Uterus (tissue), 4 donors: ENCODE results near the gene MICB. TPM values are rescaled to one million over a fixed set of nuclear protein-coding genes. Genes with fewer than 3 reads are reported as not detected.
"Not testable (repeated sequence)": the region's sequence is repeated elsewhere in the genome, so short reads cannot be mapped to it uniquely, and the experiment has no call there.

Experiments used
- DNase-seq, 2 donors: peaks; one replicate each; pipeline ENCODE4 v3.0.0-alpha.2; 2019 to 2020
- H3K27ac ChIP-seq, 2 donors: fragments of 200-600 bp; sonication (generic); 1 replicate in 1 of 2; 2 replicates in 1 of 2; pipeline ENCODE4 v1.5.1; 2016 to 2018
- H3K27me3 ChIP-seq, 2 donors: fragments of 200-600 bp; sonication (generic); one replicate each; pipeline ENCODE4 v1.5.1; 2018 to 2019; ENCODE audit warnings: control low read depth in 1 of 2
- H3K36me3 ChIP-seq, 2 donors: fragments of 200-600 bp; sonication (generic); one replicate each; pipeline ENCODE4 v1.5.1; 2019; ENCODE audit warnings: control low read depth in 1 of 2
- H3K4me1 ChIP-seq, 2 donors: fragments of 200-600 bp; sonication (generic); one replicate each; pipeline ENCODE4 v1.5.1; 2018 to 2019; ENCODE audit warnings: control low read depth in 1 of 2
- H3K4me3 ChIP-seq, 2 donors: fragments of 200-600 bp; sonication (generic); 1 replicate in 1 of 2; 2 replicates in 1 of 2; pipeline ENCODE4 v1.5.1; 2018 to 2019; ENCODE audit warnings: mild to moderate bottlenecking in 1 of 2
- H3K9me3 ChIP-seq, 2 donors: fragments of 200-600 bp; sonication (generic); one replicate each; pipeline ENCODE4 v1.5.1; 2019; ENCODE audit warnings: control low read depth in 1 of 2
- POLR2A ChIP-seq, 2 donors: fragments of 450-650 bp; IDR thresholded peaks; one replicate each; pipeline ENCODE4 v1.6.1; 2016; ENCODE audit warnings: antibody characterized with exemption in 2 of 2, mild to moderate bottlenecking in 1 of 2, moderate library complexity in 1 of 2
- intact Hi-C: fragments of 100-400 bp; cut with DNase I; formaldehyde crosslinking; loops from one replicate; pipeline ENCODE4 v1.15.1; 2023; ENCODE audit warnings: low total_unique reads
- total RNA-seq, 4 donors: library from RNA; depleted of rRNA in 3 of 4; stranded (reverse); fragments of >200 nt in 3 of 4; gene quantifications; one replicate each; pipeline versions ENCODE4 v1.1.0 to v1.2.4, GENCODE V29; 2014 to 2023
- TF ChIP-seq, protein P1 (sequence below), 4 experiments: fragments of 200-600 bp in 2 of 4; fragments of 450-650 bp in 2 of 4; sonication (generic) in 2 of 4; IDR thresholded peaks; one replicate each; pipeline ENCODE4 v1.5.1; 2016 to 2019; ENCODE audit warnings: antibody characterized with exemption in 4 of 4, mild to moderate bottlenecking in 2 of 4, moderate library complexity in 1 of 4
- donor health status: DM: yes; HTN: yes; CAD: no.

MICB gene
- total RNA-seq, 4 donors from 2014 or later, result 1.9 to 4.8 (median 2.9) TPM

- intact Hi-C loops, result no loop called here
- DNase-seq, result no peak
- Histone ChIP-seq H3K4me3 (no peak overlapping the region), H3K9me3 (no peaks in the 10 kb centered on the region), H3K27me3 (no peaks in the 10 kb centered on the region), H3K27ac (no peak overlapping the region), H3K4me1 (no peaks in the 10 kb centered on the region), H3K36me3 (no peaks in the 10 kb centered on the region)
- TF ChIP-seq POLR2A (IDR thresholded peaks at IDR 0.05), result no peak
- TF ChIP-seq, protein P1, sequence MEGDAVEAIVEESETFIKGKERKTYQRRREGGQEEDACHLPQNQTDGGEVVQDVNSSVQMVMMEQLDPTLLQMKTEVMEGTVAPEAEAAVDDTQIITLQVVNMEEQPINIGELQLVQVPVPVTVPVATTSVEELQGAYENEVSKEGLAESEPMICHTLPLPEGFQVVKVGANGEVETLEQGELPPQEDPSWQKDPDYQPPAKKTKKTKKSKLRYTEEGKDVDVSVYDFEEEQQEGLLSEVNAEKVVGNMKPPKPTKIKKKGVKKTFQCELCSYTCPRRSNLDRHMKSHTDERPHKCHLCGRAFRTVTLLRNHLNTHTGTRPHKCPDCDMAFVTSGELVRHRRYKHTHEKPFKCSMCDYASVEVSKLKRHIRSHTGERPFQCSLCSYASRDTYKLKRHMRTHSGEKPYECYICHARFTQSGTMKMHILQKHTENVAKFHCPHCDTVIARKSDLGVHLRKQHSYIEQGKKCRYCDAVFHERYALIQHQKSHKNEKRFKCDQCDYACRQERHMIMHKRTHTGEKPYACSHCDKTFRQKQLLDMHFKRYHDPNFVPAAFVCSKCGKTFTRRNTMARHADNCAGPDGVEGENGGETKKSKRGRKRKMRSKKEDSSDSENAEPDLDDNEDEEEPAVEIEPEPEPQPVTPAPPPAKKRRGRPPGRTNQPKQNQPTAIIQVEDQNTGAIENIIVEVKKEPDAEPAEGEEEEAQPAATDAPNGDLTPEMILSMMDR (IDR thresholded peaks at IDR 0.05), result no peak
Measured at GRCh38 chr6:31479933-31480535, 17.9 kb upstream of the MICB start.

GRCh38 chr6:31480574-31480973 is 17.4 kb upstream of the MICB start:
- Histone ChIP-seq H3K9me3 (no peaks in the 10 kb centered on the region), H3K36me3 (no peaks in the 10 kb centered on the region), H3K4me3 (no peak overlapping the region), H3K4me1 (no peaks in the 10 kb centered on the region), H3K27ac (no peak overlapping the region), H3K27me3 (no peaks in the 10 kb centered on the region)
- TF ChIP-seq, protein P1 (IDR thresholded peaks at IDR 0.05), result no peak
- TF ChIP-seq POLR2A (IDR thresholded peaks at IDR 0.05), result no peak
- intact Hi-C loops, result no loop called here
- no peak for DNase-seq

DNA sequence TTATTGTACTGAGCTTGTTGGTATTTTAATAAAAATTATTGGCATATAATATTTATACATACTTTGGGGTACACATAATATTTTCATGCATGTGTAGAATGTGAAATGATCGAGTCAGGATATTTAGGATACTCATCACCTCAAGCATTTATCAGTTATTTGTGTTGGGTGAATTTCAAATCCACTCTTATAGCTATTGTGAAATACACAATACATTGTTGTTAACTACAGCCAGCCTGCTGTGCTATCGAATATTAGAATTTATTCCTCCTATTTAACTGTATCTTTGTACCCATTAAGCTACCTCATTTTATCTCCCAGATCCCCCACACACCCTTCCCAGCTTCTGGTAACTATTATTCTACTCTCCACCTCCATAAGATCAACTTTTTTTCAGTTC is 14.6 kb upstream of the MICB start:
- Histone ChIP-seq H3K36me3 (no peaks in the 10 kb centered on the region), H3K9me3 (no peaks in the 10 kb centered on the region), H3K27me3 (no peaks in the 10 kb centered on the region), H3K27ac (no peak overlapping the region), H3K4me1 (no peaks in the 10 kb centered on the region), H3K4me3 (no peak overlapping the region)
- TF ChIP-seq POLR2A (IDR thresholded peaks at IDR 0.05), result no peak
- TF ChIP-seq, protein P1 (IDR thresholded peaks at IDR 0.05), result no peak
- intact Hi-C loops, result no loop called here
- DNase-seq, result no peak

DNA sequence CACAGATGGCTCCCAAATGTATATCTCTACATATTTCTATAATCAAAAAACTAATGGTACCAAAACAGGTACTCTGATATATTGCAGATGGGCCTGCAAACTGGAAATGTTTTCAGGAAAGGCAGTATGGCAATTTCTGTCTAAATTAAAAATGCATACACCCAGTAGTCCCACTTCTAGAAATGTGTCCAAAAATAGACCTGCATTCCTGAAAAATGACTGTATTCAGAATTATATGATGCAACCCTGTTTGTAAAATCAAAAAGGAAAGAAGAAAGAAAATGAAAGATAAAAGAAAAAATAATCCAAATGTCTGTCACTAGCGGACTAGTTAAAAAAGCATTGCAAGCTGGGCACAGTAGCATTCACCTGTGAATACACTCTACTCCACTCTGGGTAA is 12.9 kb upstream of the MICB start:
- intact Hi-C loops, result no loop called here
- TF ChIP-seq POLR2A (IDR thresholded peaks at IDR 0.05), result no peak
- TF ChIP-seq, protein P1 (IDR thresholded peaks at IDR 0.05), result no peak
- H3K9me3 ChIP-seq, result no peaks in the 10 kb centered on the region

DNA sequence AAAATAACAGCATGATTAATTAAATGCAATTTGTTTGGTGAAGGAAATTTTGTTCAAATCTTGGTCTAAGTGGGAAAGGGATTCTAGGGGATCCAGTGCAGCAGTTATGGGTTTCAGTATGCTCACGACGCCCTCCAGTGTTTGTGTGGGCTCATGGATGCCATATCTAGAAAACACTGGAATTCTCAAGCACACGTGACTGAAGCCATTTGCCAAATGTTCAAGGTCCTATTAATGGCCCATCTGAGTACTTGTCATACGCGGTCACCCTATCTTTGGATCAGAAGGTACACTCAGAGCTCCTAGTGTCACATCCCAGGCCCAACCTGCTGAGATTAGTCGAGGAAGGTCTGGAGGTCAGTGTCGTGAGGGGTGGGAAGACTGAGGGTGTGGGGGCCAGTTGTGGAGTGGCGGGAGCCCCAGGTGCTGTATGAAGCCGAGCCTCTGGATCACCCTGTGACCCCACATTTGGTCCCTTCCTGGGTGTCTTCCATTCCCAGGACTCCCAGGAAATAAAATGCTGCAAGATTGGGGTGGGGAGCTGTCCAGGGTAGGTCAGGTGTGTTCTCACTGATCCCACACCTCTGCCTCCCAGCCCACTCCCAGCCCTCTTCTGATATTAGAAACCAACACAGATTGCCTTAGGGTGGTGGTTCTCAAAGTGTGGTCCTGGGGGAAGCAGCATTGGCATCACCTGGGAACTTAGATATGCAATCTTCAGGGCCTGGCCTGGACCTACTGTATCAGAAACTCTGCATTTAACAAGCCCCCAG is 11.7 kb upstream of the MICB start:
- H3K9me3 ChIP-seq, H3K27ac ChIP-seq, H3K4me3 ChIP-seq, H3K27me3 ChIP-seq, H3K4me1 ChIP-seq, H3K36me3 ChIP-seq, intact Hi-C loops, DNase-seq: not testable (repeated sequence)

More for the DNA sequence above, 12.9 kb upstream of the MICB start:
- Histone ChIP-seq H3K36me3 (no peaks in the 10 kb centered on the region), H3K4me3 (no peak overlapping the region), H3K4me1 (no peaks in the 10 kb centered on the region), H3K27ac (no peak overlapping the region), H3K27me3 (no peaks in the 10 kb centered on the region)
- DNase-seq, result no peak

DNA sequence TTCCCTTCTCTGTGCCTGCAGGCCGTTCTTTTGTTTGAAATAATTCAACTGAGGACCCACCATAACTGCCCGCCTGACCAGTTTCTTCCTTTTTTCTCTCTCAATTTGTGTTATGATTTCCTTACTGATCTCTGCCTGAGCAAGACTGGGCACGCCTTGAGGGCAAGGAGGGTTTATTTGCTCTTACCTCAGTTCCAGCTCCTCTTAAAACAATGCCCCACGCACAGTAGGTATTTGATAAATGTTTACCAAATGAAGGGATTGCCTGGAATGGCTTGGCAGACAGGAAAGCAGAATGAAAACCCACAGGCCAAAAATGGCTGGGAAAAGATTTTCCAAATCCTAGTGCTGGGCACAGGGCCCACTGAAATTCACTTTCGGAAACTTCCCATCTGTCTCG is 10.3 kb upstream of the MICB start:
- DNase-seq, H3K36me3 ChIP-seq, H3K4me1 ChIP-seq, H3K27ac ChIP-seq, H3K27me3 ChIP-seq, H3K4me3 ChIP-seq, H3K9me3 ChIP-seq, intact Hi-C loops: not testable (repeated sequence)
